HepG2 (cell line): ENCODE results near the gene TRPC1. TPM values are rescaled to one million over a fixed set of nuclear protein-coding genes. Genes with fewer than 3 reads are reported as not detected.
A peak's percentile ranks its signal among the peaks of the same experiment; 100 is the strongest.

Experiments used
- ARID2 ChIP-seq: sonication (generic); formaldehyde crosslinking; IDR thresholded peaks from 2 replicates; pipeline ENCODE4 v1.8.1; 2022; ENCODE audit warnings: mild to moderate bottlenecking, missing genetic modification reagents, borderline replicate concordance
- ATF5 ChIP-seq: sonication (generic); formaldehyde crosslinking; IDR thresholded peaks from 2 replicates; pipeline ENCODE4 v1.4.0; 2020; ENCODE audit warnings: mild to moderate bottlenecking, low read depth, missing genetic modification reagents
- CREB3 ChIP-seq: sonication (generic); formaldehyde crosslinking; IDR thresholded peaks from 2 replicates; pipeline ENCODE4 v1.5.0; 2020; ENCODE audit warnings: missing genetic modification reagents
- EZH2 ChIP-seq: conservative IDR thresholded peaks from 2 replicates; pipeline ENCODE4 v1.6.1; 2012; ENCODE audit warnings: mild to moderate bottlenecking, low read depth, low read length, moderate library complexity
- HES4 ChIP-seq: sonication (generic); formaldehyde crosslinking; IDR thresholded peaks from 2 replicates; pipeline ENCODE4 v1.9.0; 2021; ENCODE audit warnings: mild to moderate bottlenecking, missing genetic modification reagents, borderline replicate concordance
- KLF12 ChIP-seq: sonication (generic); formaldehyde crosslinking; IDR thresholded peaks from 2 replicates; pipeline ENCODE4 v1.4.0; 2020; ENCODE audit warnings: missing genetic modification reagents, borderline replicate concordance
- MZF1 ChIP-seq: sonication (generic); formaldehyde crosslinking; IDR thresholded peaks from 2 replicates; pipeline ENCODE4 v1.8.1; 2023; ENCODE audit warnings: mild to moderate bottlenecking, missing genetic modification reagents, borderline replicate concordance
- NCOA1 ChIP-seq: sonication (generic); formaldehyde crosslinking; IDR thresholded peaks from 2 replicates; pipeline ENCODE4 v1.9.0; 2021; ENCODE audit warnings: missing genetic modification reagents
- ZNF101 ChIP-seq: sonication (generic); formaldehyde crosslinking; IDR thresholded peaks from 2 replicates; pipeline ENCODE4 v1.4.0; 2020; ENCODE audit warnings: mild to moderate bottlenecking, low read depth, missing genetic modification reagents, borderline replicate concordance
- ZNF260 ChIP-seq: sonication (generic); formaldehyde crosslinking; IDR thresholded peaks from 2 replicates; pipeline ENCODE4 v1.4.0; 2020; ENCODE audit warnings: missing genetic modification reagents, low read depth, mild to moderate bottlenecking, borderline replicate concordance
- ZNF318 ChIP-seq: sonication (generic); formaldehyde crosslinking; IDR thresholded peaks from 2 replicates; pipeline ENCODE4 v1.4.0; 2020; ENCODE audit warnings: mild to moderate bottlenecking, missing genetic modification reagents
- ZNF513 ChIP-seq: sonication (generic); formaldehyde crosslinking; conservative IDR thresholded peaks from 2 replicates; pipeline ENCODE4 v1.5.0; 2020; ENCODE audit warnings: missing genetic modification reagents
- ZNF577 ChIP-seq: sonication (generic); formaldehyde crosslinking; IDR thresholded peaks from 2 replicates; pipeline ENCODE4 v1.4.0; 2020; ENCODE audit warnings: mild to moderate bottlenecking, low read depth, missing genetic modification reagents, borderline replicate concordance
- ZNF597 ChIP-seq: sonication (generic); formaldehyde crosslinking; IDR thresholded peaks from 2 replicates; pipeline ENCODE4 v1.5.0; 2020; ENCODE audit warnings: missing genetic modification reagents
- ZNF792 ChIP-seq: IDR thresholded peaks from 2 replicates; pipeline ENCODE4 v1.6.1; 2016
- ZNF883 ChIP-seq: sonication (generic); formaldehyde crosslinking; IDR thresholded peaks from 2 replicates; pipeline ENCODE4 v1.5.1; 2020; ENCODE audit warnings: mild to moderate bottlenecking, missing genetic modification reagents; ENCODE audit errors: not compliant biosample characterization
- polyA plus RNA-seq, 8 experiments: library from polyadenylated mRNA; depleted of rRNA in 3 of 8; stranded (reverse) in 7 of 8; unstranded in 1 of 8; fragments of >200 nt; fragmentation: Illumina TruSeq in 4 of 8; extraction: Trizol in 4 of 8; gene quantifications; 2 replicates each; pipeline versions ENCODE4 v1.2.1 to v1.2.3, GENCODE V29; 2011 to 2016; ENCODE audit warnings: low read depth in 4 of 8, missing spikeins in 1 of 8, mixed read lengths in 1 of 8; ENCODE audit not compliant: insufficient read depth in 1 of 8
- total RNA-seq, 5 experiments: library from RNA; depleted of rRNA; stranded (reverse); fragments of >200 nt; fragmentation: Illumina TruSeq; extraction: Trizol; gene quantifications; 2 replicates each; pipeline ENCODE4 v1.2.3, GENCODE V29; 2016; ENCODE audit warnings: low read depth in 1 of 5

Gene TRPC1
- total and polyA plus RNA-seq, 2 of the 13 experiments (the other 11 are each of a cell fraction or from before 2014, with no cell fraction given): 10.8 to 13.1 TPM

- TF ChIP-seq ZNF101 (CRISPR knock-in tag): no peak
- no peak for TF ChIP-seq ZNF577 (CRISPR knock-in tag)
- TF ChIP-seq ZNF318 (CRISPR knock-in tag): no peak
- TF ChIP-seq MZF1 (CRISPR knock-in tag): no peak
- peak; percentile 63; the same call in 1 of the 2 replicates for TF ChIP-seq HES4 (CRISPR knock-in tag)
- no peak for TF ChIP-seq ZNF792
- peak; percentile 46 for TF ChIP-seq ZNF883 (CRISPR knock-in tag)
- peak; percentile 68; the same call in 1 of the 2 replicates for TF ChIP-seq KLF12
- no peak for TF ChIP-seq EZH2
- 0 out of 2 replicates have a peak, but pooled peaks have one; percentile 10 for TF ChIP-seq ZNF597
- TF ChIP-seq ATF5 (CRISPR knock-in tag): no peak
- no peak for TF ChIP-seq NCOA1 (CRISPR knock-in tag)
- TF ChIP-seq ARID2 (CRISPR knock-in tag): no peak
- 0 out of 2 replicates have a peak, but pooled peaks have one; percentile 30 for TF ChIP-seq ZNF513 (CRISPR knock-in tag)
- no peak for TF ChIP-seq ZNF260
- TF ChIP-seq CREB3: 0 out of 2 replicates have a peak, but pooled peaks have one; percentile 71
Measured at GRCh38 chr3:142723968-142724681, at the start of gene TRPC1 (continued).
